GM23248 (cell line): ENCODE data around the gene CYP26B1.

Experiments used
- EZH2 ChIP-seq: fragments of 200-600 bp; sonication (generic); IDR thresholded peaks from 2 replicates; pipeline ENCODE4 v1.6.1; 2018; ENCODE audit warnings: antibody characterized with exemption, mild to moderate bottlenecking; ENCODE audit not compliant: insufficient read depth, poor library complexity, severe bottlenecking
- EZH2phosphoT487 ChIP-seq: fragments of 200-600 bp; sonication (generic); IDR thresholded peaks from 2 replicates; pipeline ENCODE4 v1.6.1; 2018; ENCODE audit warnings: antibody characterized with exemption, moderate library complexity, mild to moderate bottlenecking, low read depth; ENCODE audit not compliant: insufficient read depth

GRCh38 chr2:72145289-72145657, 2.4 kb downstream of the CYP26B1 start:
- TF ChIP-seq EZH2, result no peak
- TF ChIP-seq EZH2phosphoT487, result no peak
